Neuronal stem cell (in vitro differentiated cells): ENCODE data around the gene SLC13A4.

Source experiments
- DNase-seq: peaks from one replicate; pipeline ENCODE4 v3.0.0-alpha.2; 2013; ENCODE audit warnings: low spot score
- H2AFZ ChIP-seq: one replicate; pipeline ENCODE4 v1.6.1; 2013; ENCODE audit warnings: mild to moderate bottlenecking, low read length, inconsistent platforms
- H2AK5ac ChIP-seq: 2 replicates; pipeline ENCODE4 v1.6.1; 2013; ENCODE audit warnings: low read depth, mild to moderate bottlenecking, inconsistent platforms, low read length, moderate library complexity, mixed read lengths
- H2BK120ac ChIP-seq: 2 replicates; pipeline ENCODE4 v1.6.1; 2013; ENCODE audit warnings: low read depth, mild to moderate bottlenecking, inconsistent platforms, low read length, moderate library complexity, mixed read lengths
- H2BK12ac ChIP-seq: one replicate; pipeline ENCODE4 v1.6.1; 2013; ENCODE audit warnings: low read length, inconsistent platforms
- H2BK15ac ChIP-seq: 2 replicates; pipeline ENCODE4 v1.6.1; 2013; ENCODE audit warnings: mild to moderate bottlenecking, low read length, inconsistent platforms, mixed read lengths
- H2BK5ac ChIP-seq: one replicate; pipeline ENCODE4 v1.6.1; 2013; ENCODE audit warnings: inconsistent platforms, mild to moderate bottlenecking, low read length, moderate library complexity
- H3K14ac ChIP-seq: one replicate; pipeline ENCODE4 v1.6.1; 2013; ENCODE audit warnings: low read length, inconsistent platforms
- H3K18ac ChIP-seq: 2 replicates; pipeline ENCODE4 v1.6.1; 2013; ENCODE audit warnings: low read length, inconsistent platforms
- H3K23ac ChIP-seq: 2 replicates; pipeline ENCODE4 v1.6.1; 2013; ENCODE audit warnings: low read depth, mild to moderate bottlenecking, mixed read lengths, low read length, inconsistent platforms; ENCODE audit not compliant: poor library complexity
- H3K27ac ChIP-seq: replicated peaks from 3 replicates; pipeline ENCODE4 v1.5.1; 2013; ENCODE audit warnings: low read length, inconsistent platforms
- H3K27me3 ChIP-seq, 3 experiments: 2 replicates each; pipeline ENCODE4 v1.6.1; 2013; ENCODE audit warnings: low read length in 3 of 3, mild to moderate bottlenecking in 2 of 3, inconsistent platforms in 1 of 3, low read depth in 1 of 3, mixed read lengths in 1 of 3, moderate library complexity in 1 of 3; ENCODE audit not compliant: control insufficient read depth in 3 of 3, insufficient read depth in 3 of 3
- H3K36me3 ChIP-seq, 2 donors: replicated peaks in 1 of 2; 2 replicates each; pipeline ENCODE4 v1.6.1; 2013; ENCODE audit warnings: low read length in 2 of 2; ENCODE audit not compliant: control insufficient read depth in 2 of 2, insufficient read depth in 2 of 2
- H3K4ac ChIP-seq: 2 replicates; pipeline ENCODE4 v1.6.1; 2013; ENCODE audit warnings: inconsistent platforms, mild to moderate bottlenecking, low read length, moderate library complexity
- H3K4me1 ChIP-seq, 2 donors: 1 replicate in 1 of 2; 2 replicates in 1 of 2; pipeline ENCODE4 v1.6.1; 2013; ENCODE audit warnings: low read length in 2 of 2, low read depth in 1 of 2; ENCODE audit not compliant: control insufficient read depth in 2 of 2, insufficient read depth in 1 of 2
- H3K4me2 ChIP-seq: one replicate; pipeline ENCODE4 v1.6.1; 2013; ENCODE audit warnings: mild to moderate bottlenecking, low read length, inconsistent platforms; ENCODE audit not compliant: insufficient read depth, poor library complexity, severe bottlenecking
- H3K4me3 ChIP-seq, 2 donors: 2 replicates each; pipeline ENCODE4 v1.5.1; 2013; ENCODE audit warnings: low read length in 2 of 2, mild to moderate bottlenecking in 2 of 2, inconsistent platforms in 1 of 2, moderate library complexity in 1 of 2
- H3K79me1 ChIP-seq: one replicate; pipeline ENCODE4 v1.6.1; 2013; ENCODE audit warnings: low read depth, mild to moderate bottlenecking, inconsistent platforms, low read length, moderate library complexity
- H3K9ac ChIP-seq: one replicate; pipeline ENCODE4 v1.6.1; 2013; ENCODE audit warnings: mild to moderate bottlenecking, low read depth, low read length, inconsistent platforms; ENCODE audit not compliant: poor library complexity
- H3K9me3 ChIP-seq, 2 donors: replicated peaks in 1 of 2; 2 replicates each; pipeline versions ENCODE3 to v1.6.1; 2013; ENCODE audit warnings: low read length in 2 of 2, mild to moderate bottlenecking in 2 of 2, inconsistent platforms in 1 of 2, low read depth in 1 of 2, mixed read lengths in 1 of 2, moderate library complexity in 1 of 2; ENCODE audit not compliant: control insufficient read depth in 2 of 2, insufficient read depth in 1 of 2
- H4K8ac ChIP-seq: one replicate; pipeline ENCODE4 v1.6.1; 2013; ENCODE audit warnings: low read depth, mild to moderate bottlenecking, inconsistent platforms, low read length, moderate library complexity
- H4K91ac ChIP-seq: one replicate; pipeline ENCODE4 v1.6.1; 2013; ENCODE audit warnings: low read length, low read depth, mild to moderate bottlenecking, inconsistent platforms; ENCODE audit not compliant: poor library complexity
- WGBS, 2 donors: extraction: QIAGEN DNeasy Blood & Tissue Kit; methylation state at CpG; one replicate each; pipeline ENCODE4 v1.1.7; 2013; ENCODE audit warnings: missing lambda C conversion rate in 2 of 2, mixed read lengths in 1 of 2; ENCODE audit not compliant: insufficient read length in 2 of 2, insufficient replicate concordance in 1 of 2; ENCODE audit errors: extremely low coverage in 2 of 2; 5-methylcytosine and 5-hydroxymethylcytosine counted together

The SLC13A4 gene

DNA sequence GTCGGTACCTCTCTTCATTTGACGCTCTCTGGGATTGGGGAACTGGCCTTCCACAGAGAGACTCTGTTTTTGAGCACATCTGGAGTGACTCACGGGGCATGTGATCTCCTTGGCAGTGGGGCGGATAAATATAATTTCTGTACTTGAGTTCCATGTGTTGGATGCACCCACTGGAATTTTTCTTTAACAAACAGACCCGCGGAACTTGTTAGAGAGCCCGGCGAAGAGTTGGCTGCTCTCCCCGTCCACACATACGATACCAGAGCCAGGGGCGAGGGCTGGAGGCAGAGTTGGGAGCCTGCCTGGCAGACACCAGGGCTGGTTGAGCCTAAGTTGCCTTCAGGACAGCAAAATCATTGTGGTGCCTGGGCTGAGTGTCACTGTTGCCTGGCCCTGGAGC is 20.8 kb upstream of the SLC13A4 start, which contains the start of gene FAM180A:
Gene FAM180A (minus strand): TSS at position 44 of the 400 bp plus-strand sequence. CDS start 233 bp downstream, outside the sequence.
- H3K18ac ChIP-seq = peak within 1 kb of the TSS; percentile 68
- H3K14ac ChIP-seq = peak within 1 kb of the TSS; percentile 92
- H2BK5ac ChIP-seq = no peak within 1 kb of the TSS
- no peak within 1 kb of the TSS for H3K27ac ChIP-seq
- no peak for DNase-seq
- H3K79me1 ChIP-seq = no peaks in the 10 kb centered on the region
- H4K91ac ChIP-seq = no peak within 1 kb of the TSS
- peak within 1 kb of the TSS; percentile 86 for H3K23ac ChIP-seq
- no peaks in the 10 kb centered on the region for H3K9me3 ChIP-seq
- no peak within 1 kb of the TSS for H3K9ac ChIP-seq
- WGBS, 2 donors = no CpG with 5 or more reads among the region's 11 CpGs
- H2BK15ac ChIP-seq = no peak within 1 kb of the TSS
- H2AK5ac ChIP-seq = no peak within 1 kb of the TSS
- H2BK12ac ChIP-seq = no peak within 1 kb of the TSS
- H2BK120ac ChIP-seq = no peak within 1 kb of the TSS
- no peak within 1 kb of the TSS for H2AFZ ChIP-seq
- no peaks in the 10 kb centered on the region for H3K27me3 ChIP-seq
- H3K4me3 ChIP-seq = no peak within 1 kb of the TSS
- H3K36me3 ChIP-seq = no peaks in the 10 kb centered on the region
- H4K8ac ChIP-seq = no peak within 1 kb of the TSS
- no peak within 1 kb of the TSS for H3K4ac ChIP-seq
- H3K4me2 ChIP-seq = no peak within 1 kb of the TSS
- H3K4me1 ChIP-seq = peaks cover 0 to 4% of the 10 kb centered on the region in 2 donors

DNA sequence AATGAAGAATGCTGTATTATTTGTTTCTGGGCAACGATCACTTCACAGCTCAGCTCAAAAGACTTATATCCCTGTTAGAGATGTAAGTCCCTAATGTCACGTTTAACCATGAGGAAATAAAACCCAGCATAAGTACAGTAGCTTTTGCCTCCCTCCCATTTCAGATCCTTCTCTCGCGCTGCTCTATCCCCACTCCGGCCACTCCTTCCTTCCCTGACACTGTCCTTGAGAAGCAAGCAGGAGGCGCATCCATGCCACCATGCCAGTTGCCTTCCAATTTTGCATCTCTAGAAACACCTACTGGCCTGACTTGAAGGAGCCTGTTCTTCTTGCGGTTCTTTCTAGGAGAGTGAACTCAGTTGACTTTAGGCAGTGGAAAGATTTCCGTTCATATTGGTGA is 19.4 kb upstream of the SLC13A4 start:
- no peak for DNase-seq
- Histone ChIP-seq H2BK120ac (no peak overlapping the region), H2AK5ac (no peak overlapping the region), H3K9me3 (no peaks in the 10 kb centered on the region), H3K79me1 (no peaks in the 10 kb centered on the region), H3K27ac (no peak overlapping the region), H2AFZ (no peak overlapping the region), H3K18ac (no peak overlapping the region), H3K27me3 (no peaks in the 10 kb centered on the region), H3K36me3 (no peaks in the 10 kb centered on the region), H3K23ac (no peak overlapping the region), H2BK12ac (no peak overlapping the region), H3K14ac (no peak overlapping the region), H3K4me3 (no peak overlapping the region), H2BK5ac (no peak overlapping the region), H3K4ac (no peak overlapping the region), H3K4me2 (no peak overlapping the region), H2BK15ac (peak overlapping the region; percentile 73), H3K9ac (no peak overlapping the region), H4K91ac (no peak overlapping the region), H4K8ac (no peak overlapping the region), H3K4me1 (peaks cover 0 to 4% of the 10 kb centered on the region in 2 donors)
- no CpG with 5 or more reads among the region's 8 CpGs for WGBS, 2 donors

DNA sequence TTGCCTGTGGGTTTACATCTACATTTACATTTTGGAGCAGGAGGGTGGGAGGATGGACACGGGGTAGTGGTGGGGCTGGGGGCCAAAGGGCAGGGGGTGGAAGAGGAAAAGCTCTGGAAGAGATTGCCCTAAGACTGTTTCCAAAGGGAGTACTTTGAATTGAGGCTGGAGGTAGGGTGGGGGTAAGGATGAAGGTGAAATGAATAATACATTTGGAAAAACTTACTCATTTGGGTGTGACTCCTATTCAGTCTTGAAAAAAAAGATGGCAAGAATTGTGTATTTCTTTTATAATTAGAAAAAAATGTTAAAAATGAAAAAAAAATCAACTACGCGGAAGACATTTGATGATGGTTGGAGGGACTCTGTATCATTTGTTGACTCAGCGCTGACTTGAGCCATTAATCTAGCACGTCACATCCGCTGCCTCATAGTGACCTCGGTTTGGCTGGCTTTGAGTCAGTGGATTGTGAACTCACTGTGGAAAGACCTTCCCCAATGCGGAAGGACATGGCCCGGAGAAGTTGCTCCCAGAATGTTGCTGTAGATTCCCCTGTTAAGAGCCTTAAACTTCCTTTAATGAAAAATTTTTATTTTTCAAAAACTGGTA is 17.8 kb upstream of the SLC13A4 start:
- Histone ChIP-seq H2BK15ac (no peak overlapping the region), H3K9ac (no peak overlapping the region), H3K4ac (no peak overlapping the region), H4K91ac (no peak overlapping the region), H3K27ac (no peak overlapping the region), H2BK12ac (no peak overlapping the region), H3K18ac (no peak overlapping the region), H3K9me3 (no peaks in the 10 kb centered on the region), H2AK5ac (no peak overlapping the region), H2AFZ (no peak overlapping the region), H2BK5ac (no peak overlapping the region), H3K27me3 (no peaks in the 10 kb centered on the region), H3K23ac (no peak overlapping the region), H3K14ac (no peak overlapping the region), H4K8ac (no peak overlapping the region), H3K79me1 (no peaks in the 10 kb centered on the region), H3K4me1 (peaks cover 0 to 4% of the 10 kb centered on the region in 2 donors), H3K4me3 (no peak overlapping the region), H3K36me3 (no peaks in the 10 kb centered on the region), H2BK120ac (no peak overlapping the region), H3K4me2 (no peak overlapping the region)
- 100% methylated on average over 2 of the region's 9 CpGs; no CpG with 5 or more reads in 1 of the 2 donors for WGBS, 2 donors
- no peak for DNase-seq

DNA sequence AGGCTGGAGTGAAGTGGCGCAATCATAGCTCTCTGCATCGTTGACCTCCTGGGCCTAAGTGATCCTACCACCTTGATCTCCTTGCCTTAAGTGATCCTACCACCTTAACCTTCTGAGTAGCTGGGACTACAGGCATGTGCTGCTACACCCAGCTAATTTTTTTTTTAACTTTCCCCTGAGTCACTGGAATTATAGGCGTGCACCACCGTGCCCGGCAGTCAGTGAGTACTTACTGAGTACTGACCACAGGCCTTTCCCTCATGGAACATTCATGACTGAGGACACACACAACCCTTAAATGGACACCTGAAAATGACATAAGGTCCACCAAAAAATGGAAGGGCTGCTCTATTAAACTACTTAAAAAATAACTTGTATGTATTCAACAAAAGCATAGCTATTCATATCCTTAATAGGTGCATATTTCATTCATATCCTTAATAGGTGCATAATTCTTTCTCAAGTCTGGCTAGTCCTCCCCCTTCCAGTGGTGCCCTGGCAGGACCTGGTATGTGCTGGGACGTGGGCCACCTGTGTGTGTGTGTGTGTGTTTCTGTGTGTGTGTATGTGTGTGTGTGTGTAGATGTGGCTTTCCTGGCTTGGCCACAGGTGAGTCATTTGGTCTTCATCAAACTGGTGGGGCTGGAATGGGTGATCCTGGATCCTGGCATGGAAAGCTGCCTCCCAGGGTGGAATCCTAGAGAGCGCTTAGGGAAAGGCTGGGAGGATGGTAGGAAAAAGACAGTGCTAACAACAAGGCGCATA is 17.1 kb upstream of the SLC13A4 start:
- H2AK5ac ChIP-seq = no peak overlapping the region
- no CpG with 5 or more reads among the region's 8 CpGs for WGBS, 2 donors
- no peaks in the 10 kb centered on the region for H3K79me1 ChIP-seq
- H3K27ac ChIP-seq = no peak overlapping the region
- no peaks in the 10 kb centered on the region for H3K9me3 ChIP-seq
- no peak overlapping the region for H3K23ac ChIP-seq
- H3K14ac ChIP-seq = no peak overlapping the region
- no peak overlapping the region for H2AFZ ChIP-seq
- no peak overlapping the region for H3K18ac ChIP-seq
- peaks cover 0 to 4% of the 10 kb centered on the region in 2 donors for H3K4me1 ChIP-seq
- H3K36me3 ChIP-seq = no peaks in the 10 kb centered on the region
- H3K4me2 ChIP-seq = no peak overlapping the region
- peaks cover 0 to 4% (median 0%) of the 10 kb centered on the region in 3 experiments for H3K27me3 ChIP-seq
- H3K4ac ChIP-seq = no peak overlapping the region
- DNase-seq = no peak
- H2BK5ac ChIP-seq = no peak overlapping the region
- no peak overlapping the region for H2BK15ac ChIP-seq
- no peak overlapping the region for H2BK12ac ChIP-seq
- H3K4me3 ChIP-seq = no peak overlapping the region
- H4K8ac ChIP-seq = no peak overlapping the region
- H4K91ac ChIP-seq = no peak overlapping the region
- H2BK120ac ChIP-seq = no peak overlapping the region
- H3K9ac ChIP-seq = no peak overlapping the region
